Head of caudate nucleus (tissue), 42 donors: ENCODE measurements around the gene HMG20B.

Source experiments
- DNase-seq, 42 donors: peaks; one replicate each; pipeline versions ENCODE4 v3.0.0 to v3.0.0-alpha.2; 2020 to 2021; ENCODE audit warnings: mixed read lengths in 7 of 42
- intact Hi-C: fragments of 100-400 bp; cut with DNase I; formaldehyde crosslinking; loops from one replicate; pipeline ENCODE4 v1.15.0; 2022

Gene HMG20B

DNA sequence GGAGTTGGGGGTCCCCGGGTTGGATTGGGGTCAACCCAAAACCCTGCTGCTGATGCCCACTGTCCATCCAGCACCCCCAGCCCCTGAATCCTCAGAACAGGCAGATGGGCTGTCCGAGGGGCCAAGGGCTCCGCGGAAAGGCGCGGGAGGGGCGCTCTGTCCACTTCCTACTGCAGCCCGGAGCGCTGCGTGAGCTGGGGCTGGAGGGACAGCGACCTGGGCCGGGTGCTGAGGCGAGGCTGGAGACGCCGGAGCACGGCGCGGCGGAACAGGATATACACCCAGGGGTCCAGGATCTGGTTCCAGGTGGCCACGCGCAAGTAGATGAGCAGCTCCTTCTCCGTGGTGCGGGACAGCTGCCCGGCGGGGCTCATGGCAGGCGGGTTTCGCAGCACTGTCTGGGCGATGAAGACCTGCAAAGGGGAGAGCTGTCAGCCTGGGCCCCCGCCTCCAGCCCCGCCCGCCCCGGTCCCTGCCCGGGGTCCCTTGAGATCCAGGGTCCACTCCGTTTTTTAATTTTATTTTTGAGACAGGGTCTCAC lies 22.8 kb downstream of the HMG20B start:
- intact Hi-C loops = no loop called here
- DNase-seq = no peak

DNA sequence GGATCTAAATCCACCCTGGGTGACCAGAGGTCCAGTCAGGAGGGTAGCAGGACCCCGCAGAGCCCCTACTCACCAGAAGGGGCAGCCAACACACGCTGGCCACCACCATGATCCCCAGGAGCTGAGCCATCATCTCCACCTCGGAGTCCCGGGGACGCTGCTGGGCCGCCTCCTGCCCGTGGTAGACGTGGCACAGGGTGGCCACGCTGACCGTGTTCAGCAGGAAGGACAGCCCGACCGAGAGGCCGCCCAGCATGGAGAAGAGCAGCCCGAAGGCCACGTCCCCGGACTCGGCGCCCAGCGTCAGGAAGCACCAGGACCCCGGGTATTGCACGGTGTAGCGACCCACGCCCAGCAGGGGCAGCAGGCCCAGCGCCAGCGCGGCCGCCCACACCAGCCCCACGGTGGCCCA lies 27.0 kb downstream of the HMG20B start:
- intact Hi-C loops = no loop called here
- no peak for DNase-seq

DNA sequence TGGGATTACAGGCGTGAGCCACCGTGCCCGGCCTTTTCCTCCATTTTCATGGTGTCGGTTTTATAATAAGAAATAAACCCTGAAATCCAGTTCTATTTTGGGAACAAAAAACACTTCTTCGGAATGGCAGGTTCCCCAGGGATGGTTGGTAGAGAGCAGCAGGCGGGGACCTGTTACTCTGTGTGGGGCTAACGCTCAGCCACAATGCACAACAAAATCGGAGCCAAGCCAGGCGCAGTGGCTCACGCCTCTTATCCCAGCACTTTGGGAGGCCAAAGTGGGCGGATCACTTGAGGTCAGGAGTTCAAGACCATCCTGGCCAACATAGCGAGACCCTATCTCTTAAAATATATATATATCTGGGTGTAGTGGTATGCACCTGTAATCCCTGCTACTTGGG lies 28.3 kb downstream of the HMG20B start:
- no peak for DNase-seq
- intact Hi-C loops = no loop called here

DNA sequence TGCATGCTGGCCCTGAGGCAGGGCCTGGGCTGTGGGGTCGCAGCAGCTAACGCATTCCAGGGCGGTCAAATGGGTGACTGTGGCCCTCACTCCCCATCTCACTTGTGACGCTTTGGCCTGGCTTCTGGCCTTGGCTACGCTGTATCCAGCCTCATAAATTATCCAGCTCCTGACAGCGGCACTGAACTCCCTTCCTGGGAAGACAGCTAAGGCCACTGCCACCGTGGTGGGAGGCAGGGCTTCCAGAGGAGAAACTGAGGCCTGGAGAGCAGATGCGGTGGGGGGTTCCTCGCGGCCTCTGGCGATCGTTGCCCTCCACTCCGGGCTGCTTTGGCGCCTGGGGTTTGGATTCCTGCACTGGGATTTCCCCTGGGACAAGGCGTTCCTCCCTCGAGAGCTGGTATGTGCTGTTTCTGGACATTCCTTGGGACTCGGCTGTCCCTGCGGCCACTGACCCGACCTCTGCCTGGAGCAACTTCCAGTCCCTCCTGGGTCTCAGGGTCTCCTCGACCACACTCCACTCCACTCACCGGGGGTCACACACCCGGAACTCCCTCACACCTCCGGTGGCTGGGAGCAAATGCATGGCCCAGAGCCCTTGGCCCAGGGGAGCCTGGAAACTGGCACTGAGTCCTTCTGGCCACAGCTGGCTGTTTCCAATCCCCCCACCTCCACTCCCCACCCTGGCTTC lies 30.5 kb downstream of the HMG20B start:
- intact Hi-C loops = no loop called here

DNA sequence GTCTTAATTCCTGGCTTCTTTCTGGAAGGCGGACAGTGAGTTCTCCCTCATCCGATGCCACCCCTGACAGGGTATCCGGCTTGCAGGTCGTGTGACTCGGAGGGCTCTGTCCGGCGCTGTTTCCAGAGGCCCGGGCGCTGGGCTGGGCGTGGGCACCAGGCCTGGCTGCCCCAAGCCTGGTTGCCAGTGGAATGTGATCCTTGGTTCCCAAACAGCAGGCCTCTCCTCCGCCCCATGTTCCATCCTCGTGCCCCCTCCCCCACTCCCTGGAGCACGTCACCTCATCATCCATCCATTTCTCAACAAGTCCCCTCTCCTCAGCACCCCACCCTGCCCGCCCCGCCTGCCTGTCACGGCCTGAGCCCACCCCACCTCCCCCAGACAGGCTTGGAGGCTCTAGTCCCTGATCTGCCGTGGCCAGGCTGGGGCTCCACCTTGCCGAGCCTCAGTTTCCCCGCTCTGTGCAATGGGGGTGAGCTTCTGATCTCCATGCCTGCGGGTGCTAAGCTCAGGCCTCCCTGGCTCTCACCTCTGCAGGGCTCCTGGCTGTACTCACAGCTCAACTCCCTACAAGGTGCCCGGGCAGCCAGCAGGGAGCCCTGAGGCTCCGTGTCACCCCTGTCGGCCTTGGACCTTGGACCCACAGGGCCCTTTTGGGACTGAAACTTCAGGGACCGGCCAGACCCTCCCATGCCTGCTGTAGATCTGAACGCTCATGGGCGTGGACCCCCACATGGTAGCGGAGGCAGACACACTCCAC lies 31.7 kb downstream of the HMG20B start:
- intact Hi-C loops = no loop called here
- DNase-seq = no peak

More for the DNA sequence above, 30.5 kb downstream of the HMG20B start:
- no peak for DNase-seq

DNA sequence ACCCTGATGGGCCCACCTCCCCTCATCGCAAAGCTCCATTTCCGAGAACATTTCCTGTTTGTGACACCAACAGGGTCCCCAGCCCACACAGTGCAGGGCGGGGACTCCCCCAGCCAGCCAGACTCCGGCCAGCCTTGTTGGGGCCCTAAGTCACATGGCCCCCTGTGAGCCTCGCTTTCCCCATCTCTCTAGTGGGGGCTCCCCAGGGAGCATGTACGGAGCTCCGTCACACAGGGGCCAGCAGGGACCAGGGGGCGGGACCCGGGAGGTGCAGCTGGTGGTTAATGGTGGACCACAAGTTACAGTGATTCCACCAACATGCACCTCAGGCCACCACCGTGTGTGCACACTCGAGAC lies 32.2 kb downstream of the HMG20B start:
- no peak for DNase-seq
- intact Hi-C loops = no loop called here

DNA sequence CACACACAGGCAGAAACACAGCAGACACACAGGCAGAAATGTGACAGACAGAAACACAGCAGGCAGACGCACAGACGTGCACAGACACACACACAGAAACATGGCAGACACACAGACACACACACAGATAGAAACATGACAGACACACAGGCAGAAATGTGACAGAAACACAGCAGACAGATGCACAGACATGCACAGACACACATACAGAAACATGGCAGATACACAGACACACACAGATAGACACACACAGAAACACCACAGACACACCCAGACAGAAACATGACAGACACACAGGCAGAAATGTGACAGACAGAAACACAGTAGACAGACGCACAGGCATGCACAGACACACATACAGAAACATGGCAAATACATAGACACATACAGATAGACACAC lies 32.6 kb downstream of the HMG20B start:
- no peak for DNase-seq
- intact Hi-C loops = no loop called here

DNA sequence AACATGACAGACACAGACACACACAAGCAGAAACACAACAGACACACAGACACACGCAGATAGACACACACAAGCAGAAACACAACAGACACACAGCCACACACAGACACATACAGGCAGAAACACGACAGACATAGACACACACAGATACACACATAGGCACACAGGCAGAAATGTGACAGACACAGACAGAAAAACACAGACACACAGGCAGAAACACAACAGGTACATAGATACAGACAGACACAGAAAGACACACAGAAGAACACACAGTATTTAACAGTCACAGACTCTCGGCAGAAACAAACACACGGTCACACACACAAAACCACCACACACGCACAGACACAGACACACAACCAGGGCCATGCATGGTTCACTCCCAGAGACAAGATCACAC lies 33.0 kb downstream of the HMG20B start:
- DNase-seq = no peak
- intact Hi-C loops = no loop called here

DNA sequence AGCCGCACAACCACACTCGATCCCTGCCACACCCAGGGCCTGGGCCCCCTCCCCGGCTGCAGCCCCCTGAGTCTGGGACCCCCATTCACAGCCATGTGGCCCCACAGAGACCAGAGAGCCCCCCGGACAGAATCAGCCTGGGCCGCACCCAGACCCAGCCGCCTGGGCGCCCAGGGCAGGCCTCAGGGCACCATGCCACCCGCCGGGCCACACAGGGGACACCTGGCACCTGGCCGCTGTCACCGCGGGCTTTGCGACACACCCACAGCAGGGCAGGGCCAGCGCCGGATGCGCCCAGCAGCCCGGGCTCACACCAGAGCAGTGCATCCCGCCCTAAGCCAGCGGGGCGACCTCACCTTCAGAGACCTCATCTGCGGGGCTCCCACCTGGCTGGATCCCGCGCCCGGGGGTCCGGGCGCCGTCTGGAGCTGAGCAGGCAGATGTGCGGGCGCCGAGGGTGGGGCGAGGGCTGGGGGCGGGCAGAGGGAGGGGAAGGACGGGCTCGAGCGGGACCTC lies 33.5 kb downstream of the HMG20B start:
- no peak for DNase-seq
- intact Hi-C loops = no loop called here

DNA sequence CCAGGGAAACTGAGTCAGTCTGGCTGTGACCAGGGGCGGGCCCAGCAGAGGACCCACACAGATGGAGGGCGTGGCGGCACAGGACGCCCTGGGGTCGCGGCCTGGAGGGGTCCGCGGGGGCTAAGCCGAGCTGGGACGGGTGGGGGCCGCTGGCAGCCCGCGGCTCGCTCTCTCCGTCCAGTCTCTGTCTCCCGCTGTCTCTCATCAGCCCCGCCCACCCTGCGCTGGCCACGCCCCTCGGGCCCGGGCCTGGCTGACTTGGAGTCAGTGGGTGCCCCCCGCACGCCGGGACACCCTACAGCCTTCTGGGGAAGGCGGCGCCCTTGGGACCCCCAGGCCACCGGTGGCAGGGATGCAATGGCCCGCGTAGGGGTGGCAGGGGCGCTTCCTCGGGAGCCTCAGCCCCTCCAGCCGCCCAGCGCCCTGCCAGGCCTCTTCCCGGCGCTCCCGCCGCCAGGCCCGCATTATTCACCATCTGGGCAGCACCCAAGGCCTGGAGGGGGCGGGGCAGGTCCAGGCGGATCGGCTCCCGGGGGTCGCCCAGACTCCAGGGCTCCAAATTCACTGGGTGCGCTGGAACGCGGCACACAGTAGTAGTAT lies 34.0 kb downstream of the HMG20B start, which contains the start of gene TBXA2R:
TBXA2R (minus strand) TSS at position 186 of the 600 bp plus-strand sequence. CDS start 6,241 bp downstream, outside the sequence.
- intact Hi-C loops = no loop called here
- peak in 38 of 42 donors; percentile 21 to 82 (median 52) for DNase-seq

DNA sequence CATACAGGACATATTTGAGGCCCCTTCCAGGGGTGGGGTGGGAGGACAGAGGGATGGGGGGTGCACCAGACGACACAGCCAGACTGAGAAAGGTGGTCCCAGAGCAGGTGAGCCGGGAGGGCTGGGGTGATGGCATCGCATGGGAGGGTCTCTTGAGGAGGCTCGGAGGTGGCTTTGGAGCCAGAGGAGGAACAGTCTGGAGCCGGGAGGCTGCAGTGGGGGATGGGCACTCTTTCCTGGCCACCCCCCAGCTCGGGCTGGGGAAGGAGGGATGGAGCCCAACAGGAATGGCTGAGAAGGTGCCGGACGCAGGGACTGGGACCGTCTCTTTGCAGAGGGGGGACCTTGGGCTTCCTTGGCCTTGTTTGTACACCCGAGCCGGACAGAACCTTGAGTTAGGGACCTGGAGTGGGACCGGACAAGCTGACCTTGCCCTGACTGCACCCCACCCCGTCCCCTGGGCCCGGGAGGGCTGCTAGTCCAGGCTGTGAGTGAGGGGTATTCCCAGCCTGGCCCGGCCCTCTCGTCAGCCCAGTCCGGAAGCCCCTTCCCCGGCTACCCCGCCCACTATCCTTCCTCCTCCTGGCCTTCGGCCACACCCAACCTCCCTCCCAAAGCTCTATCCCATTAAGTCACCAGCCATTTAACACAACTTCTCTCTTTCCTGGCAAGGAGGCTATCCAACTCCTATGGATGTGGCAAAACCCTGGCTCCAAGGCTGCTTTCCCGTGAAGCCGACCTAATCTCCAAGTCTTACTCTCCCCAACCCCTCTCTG lies 34.7 kb downstream of the HMG20B start:
- no peak for DNase-seq
- intact Hi-C loops = no loop called here

DNA sequence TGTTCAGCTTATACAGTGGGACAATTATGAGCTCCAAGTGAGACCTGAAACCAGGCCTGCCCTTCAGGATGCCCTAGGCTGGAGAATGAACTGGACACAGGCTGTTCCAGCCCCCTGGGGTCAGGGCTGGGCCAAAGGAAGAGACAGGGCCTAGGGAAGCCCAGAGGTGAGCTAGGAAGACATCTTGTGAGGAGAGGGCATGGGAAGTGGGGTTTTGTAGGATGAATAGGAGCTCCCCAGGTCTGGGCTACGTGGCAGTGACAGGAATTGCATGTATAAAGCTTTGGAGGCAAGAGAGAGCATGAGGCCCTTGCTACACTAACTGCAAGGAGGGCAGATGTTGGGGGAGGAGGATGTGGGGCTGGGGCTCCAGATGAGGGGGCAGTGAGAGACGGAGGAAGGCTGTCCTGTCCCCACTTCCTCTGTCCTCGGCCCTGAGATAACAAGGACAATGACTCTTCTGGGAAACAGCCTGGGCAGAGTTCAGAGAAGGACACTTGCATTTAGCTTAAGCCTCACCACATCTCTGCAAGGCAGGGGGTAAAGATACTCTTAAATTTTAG lies 35.4 kb downstream of the HMG20B start:
- DNase-seq = no peak
- intact Hi-C loops = no loop called here

DNA sequence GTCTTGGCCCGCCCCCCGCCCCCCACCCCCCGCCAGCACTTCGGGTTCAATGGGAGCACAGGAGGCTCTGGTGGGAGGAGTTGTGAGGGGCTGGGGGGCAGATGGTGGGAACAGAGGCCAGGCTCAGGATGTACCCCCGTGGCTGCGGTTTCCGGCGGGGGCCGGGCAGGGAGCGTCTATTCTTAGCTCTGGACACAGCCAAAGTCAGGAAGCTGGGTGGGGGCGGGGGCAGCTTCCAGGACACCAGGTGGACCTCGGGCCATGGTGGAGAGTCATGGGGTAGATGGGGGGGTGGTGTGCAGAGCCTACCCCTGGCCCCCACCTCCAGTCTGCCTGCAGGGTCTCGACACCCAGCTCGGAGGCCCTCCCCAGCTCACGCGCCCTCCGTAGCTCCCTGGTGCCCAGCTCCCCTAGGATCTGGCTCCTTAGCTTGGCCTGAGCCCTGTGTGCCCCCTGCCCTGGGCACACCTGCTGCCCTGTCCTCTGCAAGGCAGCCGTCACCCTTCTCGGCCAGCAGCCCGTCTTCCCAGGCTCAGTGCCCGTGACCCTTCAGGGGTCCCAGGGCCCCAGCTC lies 36.1 kb downstream of the HMG20B start:
- intact Hi-C loops = no loop called here
- DNase-seq = peak in 1 of 42 donors; percentile 23

DNA sequence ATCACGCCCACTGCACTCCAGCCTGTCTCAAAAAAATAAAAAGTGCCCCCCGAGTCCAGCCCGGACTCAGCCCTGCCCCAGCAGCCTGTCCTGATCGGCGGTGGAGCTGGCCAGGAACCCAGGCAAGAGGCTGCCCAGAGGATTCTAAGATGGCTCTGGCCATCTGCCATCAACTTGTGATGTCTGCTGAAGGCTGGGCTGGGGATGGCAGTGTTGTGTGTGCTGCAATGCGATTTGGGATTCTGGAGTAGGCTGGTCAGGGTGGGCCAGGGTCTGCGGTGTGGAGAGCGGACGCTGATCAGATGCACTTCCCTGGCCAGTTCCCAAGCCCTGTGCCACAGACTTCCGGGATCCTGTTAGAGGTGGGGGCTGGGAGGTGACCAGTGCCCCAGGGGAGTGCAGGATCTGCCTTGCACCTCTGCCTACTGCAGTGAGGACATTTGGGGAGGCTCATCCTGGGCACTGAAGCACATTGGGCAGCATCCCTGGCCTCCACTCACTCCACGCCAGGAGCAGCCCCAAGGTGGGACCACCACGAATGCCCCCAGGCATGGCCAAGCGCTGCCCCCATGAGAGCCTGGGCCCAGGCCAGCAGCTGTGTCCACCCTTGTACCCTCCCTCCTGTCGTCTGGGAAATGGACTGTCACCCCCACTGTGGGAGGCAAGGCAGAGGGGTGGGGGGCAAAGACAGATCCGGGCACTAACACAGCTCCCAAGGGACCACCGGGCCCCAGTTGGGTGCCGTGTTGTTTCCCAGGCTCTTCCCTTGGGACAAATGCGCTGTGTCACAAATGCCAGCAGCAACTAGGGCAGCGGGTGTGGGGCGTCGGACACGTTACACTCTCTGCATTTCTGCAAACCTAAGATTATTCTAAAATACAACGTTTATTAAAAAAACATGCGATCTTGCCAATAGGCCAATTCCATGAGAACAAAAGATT lies 37.3 kb downstream of the HMG20B start:
- DNase-seq = peak in 1 of 42 donors; percentile 11
- intact Hi-C loops = no loop called here

DNA sequence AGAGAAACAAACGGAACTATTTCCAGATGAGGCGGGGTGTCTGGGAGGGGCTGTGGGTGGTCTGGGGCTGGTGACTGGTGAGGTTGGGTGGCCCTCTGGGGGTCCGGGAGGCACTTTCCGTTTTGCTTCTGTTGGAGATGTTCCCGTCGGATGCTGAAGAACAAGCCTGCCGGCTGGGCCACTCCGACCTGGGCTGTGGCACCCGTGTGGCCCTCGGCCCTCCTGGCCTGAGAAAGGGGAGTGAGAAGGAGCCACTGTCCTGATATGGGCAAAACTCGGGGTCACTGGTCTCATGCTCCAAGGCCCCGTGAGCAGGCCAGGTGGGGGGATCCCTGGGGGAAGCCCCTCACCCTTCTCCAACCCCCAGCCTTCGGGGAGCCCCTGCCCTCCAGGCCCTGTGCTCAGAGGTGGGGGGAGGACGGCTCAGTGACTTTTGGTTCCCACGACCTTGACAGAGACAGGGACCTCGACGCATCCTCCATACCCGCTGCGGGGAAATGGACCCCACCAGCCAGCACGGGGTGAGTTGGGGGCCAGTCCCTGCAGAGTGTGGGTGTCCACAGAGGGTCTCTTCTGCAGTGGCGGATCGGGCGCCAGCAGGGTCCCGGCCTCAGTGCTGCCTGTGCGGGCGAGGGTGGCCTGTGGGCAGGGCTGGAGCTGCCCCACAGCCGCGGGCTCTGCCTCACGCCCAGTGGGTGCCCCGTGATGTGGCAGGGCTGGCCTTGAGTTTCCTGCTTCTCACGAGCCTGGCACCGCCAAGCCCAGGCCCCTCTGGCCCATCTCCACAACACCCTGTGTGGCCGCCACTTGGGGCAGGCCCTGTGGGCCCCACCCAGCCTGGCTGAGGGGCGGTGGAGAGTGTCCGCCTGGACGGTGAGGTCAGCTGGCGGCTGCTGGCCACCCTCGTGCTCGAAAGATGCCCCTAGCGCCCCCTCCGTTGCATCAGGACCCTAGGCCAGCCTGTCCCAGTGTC lies 38.3 kb downstream of the HMG20B start:
- intact Hi-C loops = no loop called here
- no peak for DNase-seq

DNA sequence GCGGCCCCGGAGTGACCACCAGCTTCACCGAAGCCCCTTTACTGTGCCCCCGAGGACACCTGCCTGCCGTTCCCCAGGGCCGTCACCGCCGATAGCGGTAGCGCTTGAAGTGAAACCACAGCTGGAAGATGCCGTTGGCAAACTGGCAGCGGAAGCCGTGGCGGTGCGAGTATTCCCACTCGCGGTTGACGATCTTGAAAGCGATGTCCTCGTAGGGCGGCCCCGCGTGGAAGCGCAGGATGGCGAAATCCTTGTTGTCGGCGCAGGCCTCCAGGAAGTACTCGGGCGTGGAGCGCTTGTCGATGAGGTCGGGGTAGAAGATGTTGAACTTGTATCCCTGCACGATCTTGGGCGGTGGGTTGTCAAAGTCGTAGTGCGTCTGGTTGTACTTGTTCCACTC lies 39.1 kb downstream of the HMG20B start:
- DNase-seq = no peak
- intact Hi-C loops = no loop called here
